Activated T-cell treated with anti-CD3 and anti-CD28 coated beads for 24 hours (primary cell): ENCODE measurements around the gene REX1BD.
"Not testable (repeated sequence)": the region's sequence is repeated elsewhere in the genome, so short reads cannot be mapped to it uniquely, and the experiment has no call there.

ENCODE experiments used
- DNase-seq: peaks from one replicate; pipeline ENCODE4 v3.0.0-alpha.2; 2020; ENCODE audit warnings: low read depth

REX1BD gene

DNA sequence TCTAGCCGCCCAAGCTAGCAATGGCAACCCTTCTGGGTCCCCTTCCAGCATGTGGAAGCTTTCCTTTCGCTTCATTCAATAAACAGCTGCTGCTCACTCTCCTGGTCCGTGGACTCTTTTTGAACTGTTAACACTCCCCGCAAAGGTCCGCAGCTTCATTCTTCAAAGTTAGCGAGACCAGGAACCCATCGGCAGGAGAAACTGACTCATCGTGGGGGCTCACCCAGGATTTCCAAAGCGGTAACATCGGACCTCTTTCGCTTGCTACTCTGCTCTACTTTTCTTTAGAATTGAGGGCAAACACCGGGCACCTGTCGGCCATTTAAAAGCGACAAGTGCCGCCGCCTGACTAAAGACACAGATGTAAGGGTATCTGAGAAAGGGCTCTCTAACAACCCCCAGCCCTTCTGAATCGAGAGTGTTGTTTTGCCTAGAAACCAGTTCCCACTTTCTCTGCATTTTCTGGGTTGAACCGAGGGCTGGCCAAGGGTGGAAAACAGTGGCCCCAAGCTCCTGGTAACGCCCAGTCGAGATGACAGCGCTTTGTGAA, 11.2 kb upstream of the REX1BD start:
- no peak for DNase-seq

DNA sequence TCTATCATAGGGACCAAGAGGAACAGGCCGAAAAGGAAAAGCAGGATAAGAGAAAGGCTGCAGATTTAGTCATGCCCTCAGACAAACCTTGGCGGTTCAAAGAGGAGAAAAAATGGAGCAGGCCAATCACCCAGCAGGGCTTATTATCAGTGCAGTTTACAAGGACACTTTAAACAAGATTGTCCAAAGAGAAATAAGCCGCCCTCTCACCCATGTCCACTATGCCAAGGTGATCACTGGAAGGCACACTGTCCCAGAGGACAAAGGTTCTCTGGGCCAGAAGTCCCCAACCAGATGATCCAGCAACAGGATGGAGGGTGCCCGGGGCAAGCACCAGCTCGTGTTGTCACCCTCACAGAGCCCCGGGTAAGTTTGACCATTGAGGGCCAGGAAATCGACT, 8.3 kb upstream of the REX1BD start:
- no peak for DNase-seq

DNA sequence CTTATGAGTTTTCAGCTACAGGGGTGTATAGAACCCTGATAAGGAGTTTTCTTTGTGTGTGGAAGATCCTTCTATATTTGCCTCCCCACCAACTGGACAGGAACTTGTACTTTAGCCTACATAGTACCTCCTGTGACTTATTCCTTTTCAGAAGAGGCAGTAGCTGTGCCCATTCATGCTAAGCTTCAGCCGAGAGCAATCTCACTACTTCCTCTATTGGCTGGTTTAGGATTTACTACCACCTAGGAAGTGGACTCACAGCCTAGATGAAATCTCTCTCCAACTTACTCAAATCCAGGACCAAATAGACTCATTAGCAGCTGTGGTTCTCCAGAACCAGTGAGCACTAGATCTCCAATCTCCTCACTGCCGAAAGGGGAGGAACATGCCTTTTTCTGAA, 2.3 kb upstream of the REX1BD start:
- no peak for DNase-seq

DNA sequence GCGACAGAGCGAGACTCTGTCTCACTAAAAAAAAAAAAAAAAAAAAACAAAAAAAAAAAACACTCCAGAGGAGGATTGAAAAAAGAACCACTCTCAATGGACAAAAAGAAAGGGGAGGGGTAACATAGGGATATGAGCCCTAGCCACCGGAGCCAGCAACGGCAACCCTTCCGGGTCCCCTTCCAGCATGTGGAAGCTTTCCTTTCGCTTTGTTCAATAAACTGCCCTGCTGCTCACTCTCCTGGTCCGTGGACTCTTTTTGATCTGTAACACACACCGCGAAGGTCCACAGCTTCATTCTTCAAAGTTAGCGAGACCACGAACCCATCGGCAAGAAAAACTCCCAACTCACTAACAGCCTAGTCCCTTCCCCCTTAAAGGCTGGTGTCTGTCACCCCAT, 1.0 kb upstream of the REX1BD start:
- DNase-seq, result no peak

DNA sequence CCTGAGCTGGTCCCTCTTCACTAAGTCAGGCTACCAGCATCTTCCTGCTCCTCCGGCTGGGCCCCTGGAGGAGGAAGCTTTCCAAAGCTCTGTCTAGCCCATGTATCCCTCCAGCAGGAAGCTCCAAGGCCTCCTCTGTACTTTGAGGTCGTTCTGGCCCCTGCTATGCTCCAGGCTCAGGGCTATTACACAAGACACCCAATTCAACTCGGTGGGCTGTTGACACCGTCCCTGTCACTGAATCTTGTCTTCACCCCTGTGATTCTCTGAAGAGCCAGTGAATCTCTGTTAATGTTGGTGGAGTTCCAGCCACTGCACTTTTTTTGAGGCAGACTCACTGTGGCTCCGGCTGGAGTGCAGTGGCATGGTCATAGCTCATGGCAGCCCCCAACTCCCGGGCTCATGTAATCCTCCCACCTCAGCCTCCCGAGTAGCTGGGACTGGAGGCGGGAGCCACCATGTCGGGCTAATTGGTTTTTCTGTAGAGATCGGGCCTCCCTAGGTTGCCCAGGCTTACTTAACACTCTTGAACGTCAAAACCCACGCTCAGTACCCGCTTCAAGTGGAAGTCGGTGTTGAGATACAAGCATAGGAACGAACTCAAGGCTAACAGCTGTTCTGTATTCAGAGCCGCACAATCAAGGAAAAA, 512 bp upstream of the REX1BD start:
- DNase-seq, result no peak

DNA sequence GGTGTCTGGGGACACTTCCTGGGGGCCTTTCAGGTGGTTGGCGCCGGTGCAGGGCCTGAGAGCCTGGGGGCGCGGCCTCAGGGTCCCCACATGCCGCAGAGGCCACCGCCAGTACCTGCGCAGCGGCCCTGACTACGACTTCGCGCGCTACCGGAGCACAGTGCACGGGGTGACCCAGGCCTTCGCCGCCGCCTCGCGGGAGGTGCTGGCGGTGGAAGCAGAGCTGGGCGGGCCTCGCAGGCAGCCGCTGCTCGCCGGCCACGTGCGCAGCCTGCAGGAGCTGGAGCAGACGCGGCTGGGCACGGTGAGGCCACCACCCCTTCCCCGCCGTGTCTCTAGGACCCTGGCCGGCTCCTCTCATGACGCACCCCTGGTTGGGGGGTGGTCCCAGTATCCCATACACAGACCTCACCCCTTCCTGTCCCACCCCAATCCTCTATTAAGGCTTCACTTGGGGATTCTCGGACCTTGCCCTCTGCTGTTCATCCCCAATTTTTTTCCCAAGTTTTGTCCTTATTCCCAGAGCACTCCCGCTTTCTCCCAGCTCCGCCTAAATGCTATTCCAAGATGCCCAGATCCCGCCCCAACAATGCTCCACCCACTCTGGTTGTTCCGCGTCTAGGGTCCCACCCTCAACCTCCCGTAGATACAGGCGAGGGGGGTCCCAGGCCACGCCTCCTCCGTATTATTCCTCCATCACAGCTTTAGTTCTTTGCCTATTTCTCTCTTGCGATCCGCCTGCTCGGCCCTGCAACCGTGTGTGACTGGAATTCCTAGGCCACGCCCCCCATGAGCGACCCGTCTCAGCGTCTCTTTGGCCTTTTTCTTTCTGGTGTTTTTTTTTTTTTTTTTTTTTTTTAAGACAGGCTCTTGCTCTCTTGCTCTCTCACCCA, 1.0 kb downstream of the REX1BD start:
- DNase-seq, result no peak

DNA sequence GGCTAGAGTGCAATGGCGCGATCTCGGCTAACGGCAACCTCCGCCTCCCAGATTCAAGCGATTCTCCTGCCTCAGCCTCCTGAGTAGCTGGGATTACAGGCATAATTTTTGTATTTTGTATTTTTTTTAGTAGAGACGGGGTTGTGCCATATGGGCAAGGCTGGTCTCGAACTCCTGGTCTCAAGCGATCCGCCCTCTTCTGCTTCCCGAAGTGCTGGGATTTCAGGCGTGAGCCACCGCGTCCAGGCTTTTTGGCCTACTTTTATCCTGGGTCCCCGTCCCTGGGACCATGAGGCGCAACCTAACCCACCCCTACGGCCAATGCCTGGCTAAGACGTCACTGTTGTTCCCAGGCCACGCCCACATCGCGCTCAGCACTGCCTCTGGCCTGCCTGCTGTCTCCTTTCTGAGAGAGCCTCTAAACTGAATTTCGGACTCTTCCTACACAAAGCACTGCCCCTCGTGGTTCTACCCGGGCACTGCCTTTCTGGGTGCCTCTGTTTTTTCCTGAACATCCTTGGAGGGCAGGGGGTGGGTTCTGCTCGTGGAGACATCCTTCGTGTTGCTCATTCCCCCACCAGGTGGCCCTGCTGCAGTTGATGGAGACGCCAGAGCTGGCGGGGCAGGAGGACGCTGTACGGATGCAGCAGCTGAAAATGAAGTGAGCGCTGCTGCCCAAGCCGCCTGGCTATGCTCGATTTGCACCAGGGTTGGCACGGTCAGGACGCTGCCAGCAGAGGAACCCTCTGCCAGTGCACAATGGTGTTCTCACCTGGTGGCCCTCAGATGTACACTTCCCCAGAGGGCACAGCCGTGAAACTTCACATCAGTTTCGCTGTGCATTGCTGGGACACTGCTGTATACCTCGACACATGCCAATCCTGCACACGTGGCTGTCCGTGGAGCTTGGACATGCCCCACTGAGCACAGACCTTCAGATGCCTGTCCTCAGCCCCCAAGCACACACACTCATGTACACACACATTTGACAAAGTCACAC, 2.0 kb downstream of the REX1BD start:
- DNase-seq, result no peak

DNA sequence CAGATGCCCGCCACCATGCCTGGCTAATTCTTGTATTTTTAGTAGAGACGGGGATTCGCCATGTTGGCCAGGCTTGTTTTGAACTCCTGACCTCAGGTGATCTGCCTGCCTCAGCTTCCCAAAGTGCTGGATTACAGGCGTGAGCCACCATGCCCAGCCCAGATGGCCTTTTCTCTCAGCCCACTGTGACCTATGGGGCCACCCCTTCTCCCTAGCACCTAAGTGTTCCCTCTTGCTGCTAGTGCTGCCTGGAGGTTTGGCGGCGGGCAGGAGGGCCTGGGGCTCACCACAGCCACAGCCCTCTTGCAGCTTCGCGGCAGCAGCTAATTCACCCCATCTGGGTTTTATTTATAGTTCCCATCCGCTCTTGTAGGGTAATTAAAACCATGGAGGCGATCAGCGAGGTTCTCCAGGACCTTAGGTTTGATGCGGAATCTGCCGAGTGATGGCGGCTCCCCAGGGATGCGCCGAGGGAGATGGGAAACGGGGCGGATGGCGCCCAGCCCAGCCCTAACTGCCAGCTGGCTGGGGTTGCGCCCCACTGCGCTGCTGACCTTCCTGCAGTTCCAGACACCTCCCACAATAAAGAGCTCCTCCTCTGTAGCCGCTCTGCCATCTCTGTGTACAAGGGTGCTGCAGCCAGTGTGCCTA, 3.3 kb downstream of the REX1BD start:
- no peak for DNase-seq

DNA sequence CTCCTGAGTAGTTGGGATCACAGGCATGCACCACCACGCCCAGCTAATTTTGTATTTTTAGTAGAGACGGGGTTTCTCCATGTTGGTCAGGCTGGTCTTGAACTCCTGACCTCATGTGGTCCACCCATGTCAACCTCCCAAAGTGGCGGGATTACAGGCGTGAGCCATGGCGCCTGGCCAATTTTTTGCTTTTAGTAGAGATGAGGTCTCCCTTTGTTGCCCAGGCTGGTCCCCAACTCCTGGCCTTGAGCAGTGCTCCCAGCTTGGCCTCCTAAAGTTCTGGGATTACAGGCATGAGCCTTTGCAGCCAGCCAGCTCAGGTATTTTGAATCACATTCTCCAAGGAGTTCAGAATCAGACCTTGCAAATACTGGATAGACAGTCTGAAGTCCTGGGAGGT, 4.1 kb downstream of the REX1BD start:
- not testable (repeated sequence) for DNase-seq

DNA sequence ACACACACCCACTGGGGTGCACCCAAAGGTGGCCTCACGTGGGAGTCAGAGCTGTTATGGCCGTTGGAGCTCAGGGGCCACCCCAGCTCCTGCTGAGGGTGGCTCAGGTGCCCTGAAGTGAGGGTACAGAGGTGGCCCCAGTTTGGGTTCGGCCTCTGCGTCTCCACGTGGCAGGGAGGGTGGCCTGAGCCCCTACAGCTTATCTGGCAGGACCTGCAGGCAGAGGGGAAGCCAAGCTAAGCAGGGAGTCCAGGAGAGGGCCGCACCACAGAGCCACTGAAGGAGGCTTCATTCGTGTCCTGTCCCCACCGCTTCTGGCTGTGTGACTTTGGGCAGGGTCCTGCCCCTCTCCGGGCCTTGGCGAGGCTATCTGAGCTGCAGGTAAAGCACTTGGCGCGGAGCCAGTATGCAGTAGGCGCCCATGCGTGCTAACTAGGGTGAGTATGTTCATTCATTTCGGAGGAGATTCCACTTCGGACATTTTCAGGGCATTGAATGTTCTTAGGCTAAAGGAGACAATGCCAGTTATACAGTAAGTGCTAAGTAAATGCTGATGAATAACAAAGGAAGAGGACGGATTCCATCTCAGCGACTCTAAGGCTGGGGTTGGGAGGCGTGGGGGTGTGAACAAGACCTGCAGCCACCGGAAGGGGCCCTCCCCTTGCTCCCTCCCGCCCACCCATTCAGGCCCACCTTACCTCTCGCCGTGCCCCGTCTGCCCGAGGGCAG, 4.9 kb downstream of the REX1BD start:
- DNase-seq, result no peak

DNA sequence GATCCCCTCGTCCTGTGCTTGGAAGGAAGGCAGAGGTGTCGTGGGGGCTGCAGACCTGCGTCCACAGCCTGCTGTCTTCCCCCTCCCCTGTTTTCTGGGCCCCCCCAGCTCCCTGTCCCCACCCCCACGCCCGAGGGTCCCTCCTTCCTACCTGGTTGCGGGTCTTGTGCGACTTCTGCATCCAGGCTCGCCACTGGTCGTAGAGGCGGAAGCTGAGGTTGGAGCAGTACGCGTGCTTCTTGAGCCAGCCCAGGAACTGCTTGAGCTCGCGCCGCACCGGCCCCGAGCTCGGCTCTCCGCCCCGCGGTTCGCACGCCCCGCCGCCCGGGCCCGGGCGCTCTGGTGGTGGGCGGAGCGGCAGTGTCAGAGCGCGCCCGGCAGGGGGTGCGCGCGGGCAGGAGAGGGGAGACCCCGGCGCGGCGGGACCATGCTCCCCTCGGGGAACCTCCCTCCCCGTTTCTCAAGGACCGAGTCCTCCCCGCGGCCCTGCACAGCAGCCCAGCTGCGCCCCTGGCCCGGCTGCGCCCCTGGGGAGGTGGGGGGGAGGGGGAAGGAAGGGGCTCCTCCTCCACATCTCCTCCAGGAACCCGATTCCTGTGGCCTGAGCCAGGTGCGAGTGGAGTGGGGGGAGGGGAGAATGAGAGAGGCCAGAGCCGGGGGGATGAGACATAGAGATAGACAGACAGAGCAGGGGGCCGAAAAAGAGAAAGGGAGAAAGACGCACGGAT, 5.7 kb downstream of the REX1BD start:
- DNase-seq, result peak; percentile 67

DNA sequence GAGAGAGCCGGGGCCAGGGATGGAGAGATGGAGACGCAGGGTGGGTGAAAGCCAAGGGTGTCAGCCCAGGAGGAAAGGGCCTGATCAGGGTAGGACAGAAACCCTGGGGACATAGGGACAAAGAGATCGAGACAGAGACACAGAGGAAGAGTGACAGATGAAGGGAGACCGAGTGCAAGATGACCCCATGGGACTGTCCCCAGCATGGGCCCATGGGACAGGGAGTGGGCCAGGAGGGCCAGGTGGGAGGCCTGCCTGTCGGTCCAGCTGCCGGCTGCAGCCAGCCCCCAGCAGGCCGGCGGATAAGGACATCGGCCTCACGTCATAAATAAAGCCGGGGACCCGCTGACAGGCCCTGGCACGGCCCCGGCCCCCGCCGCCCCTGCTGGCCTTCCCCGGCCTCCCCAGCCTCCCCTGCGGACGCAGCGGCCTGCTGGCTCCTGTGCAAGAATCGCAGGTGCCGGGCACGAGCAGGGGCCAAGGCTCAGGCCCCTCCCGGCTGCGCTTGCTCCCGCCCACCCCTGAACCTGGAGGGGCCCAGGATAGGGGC, 6.3 kb downstream of the REX1BD start:
- DNase-seq, result no peak

DNA sequence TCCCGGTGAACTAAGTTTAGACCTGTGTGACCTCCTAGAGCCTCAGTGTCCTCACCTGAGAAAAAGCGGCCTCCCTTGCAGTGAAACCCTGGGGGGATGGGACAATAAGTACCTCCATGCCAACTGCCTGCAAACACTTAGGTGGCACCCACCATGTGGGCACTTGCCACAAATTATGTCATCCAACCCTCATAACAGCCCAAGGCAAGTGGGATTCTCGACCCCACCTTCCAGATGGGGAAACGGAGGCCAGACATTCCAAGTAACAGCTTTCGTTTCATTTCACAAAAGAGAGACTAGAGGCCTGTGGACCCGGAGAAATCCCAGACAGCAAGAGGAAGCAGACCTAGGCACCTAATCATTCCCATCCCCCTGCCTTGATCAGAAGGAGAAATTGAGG, 6.9 kb downstream of the REX1BD start:
- DNase-seq, result no peak

DNA sequence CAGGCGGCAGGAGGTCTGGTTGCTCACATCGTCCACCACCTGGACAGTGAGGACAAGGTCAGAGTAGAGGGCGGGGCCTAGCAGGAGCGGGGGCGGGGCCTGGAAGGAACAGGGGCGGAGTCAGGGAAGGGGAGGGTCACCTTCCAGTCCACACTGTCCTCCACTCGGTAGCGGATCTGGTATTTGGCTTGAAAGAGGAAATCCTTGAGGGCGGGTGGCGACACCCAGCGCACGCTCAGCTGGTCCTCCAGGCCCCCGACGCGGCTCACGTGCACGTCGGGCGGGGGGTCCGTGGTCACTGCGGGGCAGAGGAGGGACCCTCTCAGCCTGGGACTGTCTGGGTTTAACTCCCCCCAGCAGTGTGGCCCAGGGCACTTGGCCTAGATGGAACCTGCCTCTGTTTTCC, 8.2 kb downstream of the REX1BD start:
- no peak for DNase-seq

DNA sequence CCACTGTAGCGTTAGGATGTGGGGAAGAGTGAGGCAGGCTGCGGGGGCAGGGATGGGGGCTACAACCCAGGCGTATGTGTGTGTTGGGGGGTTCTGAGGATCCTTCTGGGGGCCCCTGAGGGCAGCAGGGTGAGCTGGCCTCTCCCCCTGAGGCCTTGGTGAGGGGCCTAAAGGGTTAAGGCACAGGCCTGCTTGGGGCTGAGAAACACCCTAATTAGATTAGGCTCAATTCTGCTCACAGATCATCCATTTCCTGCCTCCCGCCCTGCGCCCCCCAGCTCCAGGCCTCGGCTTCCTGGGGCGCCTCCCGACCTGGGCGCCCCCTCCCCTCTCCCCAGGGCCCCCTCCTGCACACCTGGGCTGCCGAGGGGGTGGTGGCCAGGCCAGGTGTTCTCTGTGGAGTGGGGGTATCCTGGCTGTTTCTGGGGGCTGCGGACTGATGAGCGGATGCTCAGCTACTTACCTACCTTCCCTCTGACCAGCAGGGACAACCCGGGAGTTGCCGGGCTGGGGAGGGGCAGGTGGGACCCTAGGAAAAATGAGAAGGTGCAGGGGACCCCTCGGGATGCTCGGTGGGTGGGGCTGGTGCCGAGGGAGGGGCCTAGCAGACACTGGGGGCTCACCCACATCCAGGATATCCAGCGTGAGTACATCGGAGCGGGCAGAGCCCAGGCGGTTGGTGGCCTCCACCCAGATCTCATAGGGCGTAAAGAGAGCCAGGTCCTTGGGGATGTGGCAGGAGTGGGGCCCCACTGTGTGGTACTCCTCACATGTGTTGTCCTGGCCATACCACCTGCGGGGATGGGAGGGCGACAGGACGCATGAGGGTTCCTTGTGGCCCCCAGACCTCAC, 9.4 kb downstream of the REX1BD start:
- no peak for DNase-seq

DNA sequence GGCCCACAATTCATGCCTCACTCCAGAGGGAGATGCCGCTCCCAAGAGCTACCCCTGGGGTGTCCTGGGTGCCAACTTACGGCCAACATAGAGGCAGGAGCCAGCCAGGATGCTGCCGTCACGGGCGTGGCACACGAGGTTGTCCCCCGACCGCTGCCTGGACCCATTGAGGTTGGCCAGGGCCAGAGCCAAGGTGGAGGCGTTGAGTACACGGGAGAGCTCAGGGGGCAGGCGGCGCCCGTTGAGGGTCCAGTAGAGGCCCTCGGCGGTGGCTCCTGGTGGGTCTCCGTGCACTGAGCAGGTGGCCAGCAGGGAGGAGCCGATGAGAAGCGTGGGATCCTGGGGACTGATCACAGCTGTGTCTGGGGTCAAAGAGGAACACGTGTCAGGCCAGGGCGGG, 10.9 kb downstream of the REX1BD start:
- no peak for DNase-seq

DNA sequence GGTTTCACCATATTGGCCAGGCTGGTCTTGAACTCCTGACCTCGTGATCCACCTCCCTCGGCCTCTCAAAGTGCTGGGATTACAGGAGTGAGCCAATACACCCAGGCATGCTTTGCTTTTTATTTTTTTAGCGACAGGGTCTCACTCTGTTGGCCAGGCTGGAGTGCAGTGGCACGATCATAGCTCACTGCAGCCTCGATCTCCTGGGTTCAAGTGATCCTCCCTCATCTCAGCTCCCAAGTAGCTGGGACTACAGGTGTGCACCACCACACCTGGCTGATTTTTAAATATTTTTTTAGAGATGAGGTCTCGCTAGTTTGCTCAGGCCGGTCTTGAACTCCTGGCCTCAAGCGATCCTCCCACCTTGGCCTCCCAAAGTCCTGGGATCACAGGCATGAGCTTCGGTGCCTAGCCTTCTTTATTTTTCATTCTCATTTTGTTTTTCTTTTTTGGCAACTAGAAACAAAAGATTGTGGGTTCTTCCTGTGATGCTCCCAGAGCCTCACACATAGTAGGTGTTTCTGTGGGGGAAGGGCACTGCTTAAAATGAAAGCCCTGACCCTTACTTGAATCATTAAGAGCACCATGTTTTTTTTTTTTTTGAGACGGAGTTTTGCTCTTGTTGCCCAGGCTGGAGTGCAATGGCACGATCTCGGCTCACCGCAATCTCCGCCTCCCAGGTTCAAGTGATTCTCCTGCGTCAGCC, 12.2 kb downstream of the REX1BD start:
- DNase-seq, result not testable (repeated sequence)

DNA sequence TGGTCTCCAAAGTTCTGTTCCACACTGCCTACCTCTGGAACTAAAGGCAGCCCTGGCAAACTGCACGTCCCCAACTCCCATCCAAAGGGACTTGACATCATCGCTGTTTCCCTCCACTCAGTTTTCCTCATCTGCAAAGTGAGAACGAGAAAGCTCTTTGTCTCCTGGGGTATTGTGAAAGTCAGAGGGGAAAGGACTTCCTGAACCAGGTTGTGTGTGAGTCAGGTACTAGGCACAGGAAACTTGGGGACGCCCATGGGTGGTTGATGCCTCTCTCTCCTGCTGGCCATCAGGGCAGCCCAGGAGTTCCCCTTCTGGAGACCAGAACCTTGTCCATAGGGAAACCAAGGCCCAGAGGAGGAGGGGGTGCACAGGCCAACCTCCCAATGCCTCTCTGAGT, 13.3 kb downstream of the REX1BD start:
- DNase-seq, result no peak
